Testis (tissue), 3 donors: ENCODE data around the gene MARCKS. TPM values are rescaled to one million over a fixed set of nuclear protein-coding genes. Genes with fewer than 3 reads are reported as not detected.

Experiments
- DNase-seq: peaks from one replicate; pipeline ENCODE4 v3.0.0-alpha.2; 2019
- H3K27ac ChIP-seq, 2 donors: fragments of 200-600 bp; sonication (generic); one replicate each; pipeline ENCODE4 v1.5.1; 2019
- H3K27me3 ChIP-seq: fragments of 200-600 bp; sonication (generic); one replicate; pipeline ENCODE4 v1.5.1; 2019
- H3K36me3 ChIP-seq: fragments of 200-600 bp; sonication (generic); one replicate; pipeline ENCODE4 v1.5.1; 2017; ENCODE audit warnings: low read depth; ENCODE audit errors: missing control alignments
- H3K4me1 ChIP-seq: fragments of 200-600 bp; sonication (generic); one replicate; pipeline ENCODE4 v1.5.1; 2019
- H3K4me3 ChIP-seq, 2 donors: fragments of 200-600 bp; sonication (generic); one replicate each; pipeline ENCODE4 v1.5.1; 2017 to 2019
- H3K9me3 ChIP-seq: fragments of 200-600 bp; sonication (generic); one replicate; pipeline ENCODE4 v1.5.1; 2017
- POLR2A ChIP-seq: fragments of 450-650 bp; IDR thresholded peaks from one replicate; pipeline ENCODE4 v1.6.1; 2017; ENCODE audit warnings: antibody characterized with exemption, mild to moderate bottlenecking, moderate library complexity
- WGBS, 2 donors: methylation state at CpG; one replicate each; pipeline ENCODE4 v1.1.5; 2018; 5-methylcytosine and 5-hydroxymethylcytosine counted together
- intact Hi-C: fragments of 100-400 bp; cut with DNase I; formaldehyde crosslinking; loops from one replicate; pipeline ENCODE4 v1.15.1; 2023; ENCODE audit warnings: low total_unique reads
- polyA plus RNA-seq: library from polyadenylated mRNA; stranded (reverse); fragments of 350-450 nt; fragmentation: Illumina TruSeq; extraction: RNeasy Lipid Tissue Mini Kit (QIAGEN cat#74804); gene quantifications from one replicate; pipeline ENCODE4 v1.2.3, GENCODE V29; 2014; ENCODE audit warnings: low read depth, low replicate concordance; ENCODE audit not compliant: insufficient read depth
- total RNA-seq, 2 donors: library from RNA; depleted of rRNA; stranded (reverse); fragments of >200 nt; gene quantifications; one replicate each; pipeline ENCODE4 v1.2.3, GENCODE V29; 2016
- TF ChIP-seq, protein P1 (sequence below), 3 experiments: fragments of 450-650 bp in 2 of 3; fragments of 200-600 bp in 1 of 3; sonication (generic) in 1 of 3; IDR thresholded peaks; one replicate each; pipeline ENCODE4 v1.5.1; 2016 to 2019; ENCODE audit warnings: antibody characterized with exemption in 3 of 3, mild to moderate bottlenecking in 2 of 3, moderate library complexity in 1 of 3

Gene MARCKS
- total and polyA plus RNA-seq, 3 donors from 2014 or later: 21.5 to 32.7 (median 26.6) TPM

DNA sequence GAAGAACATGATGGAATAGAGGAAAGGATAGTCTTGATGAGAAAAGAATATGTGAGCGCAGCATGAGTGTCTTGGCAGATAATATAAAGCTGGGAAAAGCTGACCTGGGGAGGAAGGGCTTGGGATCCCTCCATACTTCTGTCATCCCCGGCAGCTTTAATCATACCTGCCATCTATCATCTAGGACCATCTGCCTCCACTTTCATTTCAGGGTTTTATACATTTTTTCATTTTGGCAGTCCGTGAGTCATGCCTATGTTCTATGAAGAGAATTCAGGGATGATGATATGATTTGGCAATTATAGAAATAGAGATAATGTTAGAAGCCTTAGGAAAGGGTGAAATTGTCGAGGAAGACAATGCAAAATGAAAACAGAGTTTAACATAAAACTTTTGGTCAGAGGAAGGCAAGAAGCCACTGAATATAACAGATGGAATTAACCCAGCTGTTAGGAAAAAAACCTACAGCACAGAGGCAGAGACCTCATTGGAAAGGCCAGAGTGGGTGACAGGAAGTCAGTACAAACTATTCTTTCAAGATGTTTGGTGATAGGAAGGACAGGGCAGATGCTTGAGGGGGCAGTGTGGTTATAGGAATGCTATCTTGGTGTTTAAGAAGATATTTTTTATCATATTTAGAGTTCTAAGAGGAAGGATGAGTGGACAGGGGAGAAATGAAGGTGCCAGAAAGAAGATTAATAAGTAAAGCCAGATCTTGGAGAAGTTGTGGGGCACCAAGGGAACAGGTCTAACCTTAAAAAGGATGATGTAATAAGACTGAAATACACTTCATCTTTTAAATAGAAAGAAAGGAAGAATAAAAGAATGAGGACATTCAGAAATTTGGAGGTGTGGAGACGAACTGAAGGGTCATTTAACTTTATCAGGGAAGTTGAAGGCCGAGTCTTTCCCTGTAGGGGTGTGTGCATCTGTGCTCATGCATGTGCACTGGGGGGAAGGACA lies 37.8 kb downstream of the MARCKS start:
- H3K4me1 ChIP-seq: no peaks in the 10 kb centered on the region
- no peak overlapping the region for H3K4me3 ChIP-seq
- H3K27ac ChIP-seq: no peak overlapping the region
- H3K9me3 ChIP-seq: no peaks in the 10 kb centered on the region
- no peak for TF ChIP-seq POLR2A
- TF ChIP-seq, protein P1, sequence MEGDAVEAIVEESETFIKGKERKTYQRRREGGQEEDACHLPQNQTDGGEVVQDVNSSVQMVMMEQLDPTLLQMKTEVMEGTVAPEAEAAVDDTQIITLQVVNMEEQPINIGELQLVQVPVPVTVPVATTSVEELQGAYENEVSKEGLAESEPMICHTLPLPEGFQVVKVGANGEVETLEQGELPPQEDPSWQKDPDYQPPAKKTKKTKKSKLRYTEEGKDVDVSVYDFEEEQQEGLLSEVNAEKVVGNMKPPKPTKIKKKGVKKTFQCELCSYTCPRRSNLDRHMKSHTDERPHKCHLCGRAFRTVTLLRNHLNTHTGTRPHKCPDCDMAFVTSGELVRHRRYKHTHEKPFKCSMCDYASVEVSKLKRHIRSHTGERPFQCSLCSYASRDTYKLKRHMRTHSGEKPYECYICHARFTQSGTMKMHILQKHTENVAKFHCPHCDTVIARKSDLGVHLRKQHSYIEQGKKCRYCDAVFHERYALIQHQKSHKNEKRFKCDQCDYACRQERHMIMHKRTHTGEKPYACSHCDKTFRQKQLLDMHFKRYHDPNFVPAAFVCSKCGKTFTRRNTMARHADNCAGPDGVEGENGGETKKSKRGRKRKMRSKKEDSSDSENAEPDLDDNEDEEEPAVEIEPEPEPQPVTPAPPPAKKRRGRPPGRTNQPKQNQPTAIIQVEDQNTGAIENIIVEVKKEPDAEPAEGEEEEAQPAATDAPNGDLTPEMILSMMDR (IDR thresholded peaks at IDR 0.05): no peak
- 67 to 68% methylated on average over 6 of the region's 6 CpGs for WGBS, 2 donors
- H3K27me3 ChIP-seq: no peaks in the 10 kb centered on the region
- intact Hi-C loops: no loop called here
- no peak for DNase-seq
- H3K36me3 ChIP-seq: no peaks in the 10 kb centered on the region

DNA sequence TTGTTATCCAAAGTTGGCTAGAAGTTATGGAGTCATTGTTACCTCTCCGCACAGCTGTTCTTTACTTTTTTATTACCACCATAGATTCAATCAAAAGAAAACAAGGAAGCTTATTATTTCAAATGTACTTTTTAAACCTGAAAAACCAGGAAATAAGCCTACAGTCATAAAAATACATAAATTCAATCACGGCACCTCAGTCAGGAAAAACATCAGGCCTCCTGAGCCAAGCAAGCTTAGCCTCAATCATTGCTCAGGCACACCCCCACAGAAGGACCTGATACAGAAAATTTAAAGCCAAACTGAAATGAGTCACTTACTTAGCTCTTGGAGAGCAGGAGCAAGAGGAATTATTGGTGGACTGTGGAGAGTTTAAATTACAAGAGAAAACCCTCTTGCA lies 44.3 kb downstream of the MARCKS start:
- TF ChIP-seq, protein P1 (IDR thresholded peaks at IDR 0.05): no peak
- TF ChIP-seq POLR2A: no peak
- Histone ChIP-seq H3K9me3 (no peaks in the 10 kb centered on the region), H3K36me3 (no peaks in the 10 kb centered on the region), H3K27me3 (no peaks in the 10 kb centered on the region), H3K4me1 (no peaks in the 10 kb centered on the region), H3K4me3 (no peak overlapping the region), H3K27ac (no peak overlapping the region)
- no peak for DNase-seq
- 85 to 91% methylated on average over 2 of the region's 2 CpGs for WGBS, 2 donors
- intact Hi-C loops: no loop called here

DNA sequence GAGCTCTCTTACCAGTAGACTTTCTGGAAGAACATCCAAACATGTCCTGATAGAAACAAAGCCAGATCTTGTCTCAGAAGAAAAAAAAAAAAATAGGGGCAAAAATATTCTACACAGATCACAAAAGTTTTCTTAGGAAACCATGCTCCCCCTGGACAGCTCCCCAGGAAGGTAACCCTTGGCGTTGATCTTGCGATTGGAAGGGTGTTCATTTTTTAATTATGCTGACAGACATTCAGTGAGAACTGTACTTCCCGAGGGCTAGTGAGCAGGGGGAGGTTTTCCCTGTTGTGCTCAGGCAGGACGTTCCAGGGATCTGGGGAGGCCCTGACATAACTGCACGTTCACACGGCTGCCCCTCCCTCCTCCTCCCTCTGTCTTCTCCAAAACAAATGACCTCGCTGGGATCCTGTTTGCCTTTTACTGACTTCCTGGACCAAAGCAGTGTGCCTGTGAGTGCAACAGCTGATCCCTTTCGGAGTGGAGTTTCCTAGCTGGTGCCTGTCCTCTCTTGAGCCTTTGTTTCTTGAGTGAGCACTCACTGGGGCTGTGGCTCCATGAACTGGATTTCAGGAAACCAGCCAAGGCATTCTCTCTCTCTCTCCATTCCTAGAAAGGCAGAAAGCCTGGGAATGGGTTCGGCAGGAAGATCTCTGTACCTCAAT lies 46.7 kb downstream of the MARCKS start:
- no peak for TF ChIP-seq POLR2A
- TF ChIP-seq, protein P1 (IDR thresholded peaks at IDR 0.05): no peak
- Histone ChIP-seq H3K27me3 (no peaks in the 10 kb centered on the region), H3K9me3 (no peaks in the 10 kb centered on the region), H3K4me3 (no peak overlapping the region), H3K4me1 (no peaks in the 10 kb centered on the region), H3K27ac (no peak overlapping the region), H3K36me3 (no peaks in the 10 kb centered on the region)
- WGBS, 2 donors: 30 to 36% methylated on average over 9 of the region's 9 CpGs
- peak; percentile 61 for DNase-seq
- intact Hi-C loops: no loop called here

DNA sequence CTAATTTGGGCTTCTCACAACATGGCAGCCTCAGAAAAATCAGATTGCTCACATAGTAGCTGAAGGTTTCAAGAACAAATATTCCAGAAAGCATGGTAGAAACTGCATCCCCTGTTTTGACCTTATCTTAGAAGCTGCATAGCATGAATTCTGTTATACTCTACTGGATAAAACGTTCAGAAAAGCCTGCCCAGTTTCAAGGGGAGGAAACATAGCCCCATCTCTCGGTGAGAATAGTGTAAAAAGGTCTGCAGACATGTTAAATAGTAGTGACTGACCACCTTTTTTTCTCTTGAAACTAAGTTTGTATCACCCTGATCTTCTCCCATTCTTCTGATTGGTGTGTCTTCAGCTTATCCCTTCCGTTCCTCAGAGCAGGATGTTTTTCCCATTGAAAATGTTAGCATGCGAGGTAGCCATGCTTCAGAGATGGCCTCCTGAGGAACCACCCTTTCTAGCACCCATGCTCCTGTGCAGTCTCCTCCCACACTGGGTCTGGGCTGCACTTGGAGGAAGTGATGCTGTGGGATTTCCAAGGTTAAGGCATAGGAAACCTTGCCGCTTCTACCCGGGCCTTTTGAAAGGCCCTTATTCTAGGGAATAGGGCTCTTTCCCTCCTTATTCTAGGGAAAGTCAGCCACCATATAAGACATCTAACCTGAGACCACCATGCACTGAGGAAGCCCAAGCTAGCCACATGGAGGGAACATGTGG lies 50.1 kb downstream of the MARCKS start:
- intact Hi-C loops: no loop called here
- 82 to 83% methylated on average over 5 to 6 of the region's 6 CpGs for WGBS, 2 donors

More for the DNA sequence above, 50.1 kb downstream of the MARCKS start:
- Histone ChIP-seq H3K9me3 (no peaks in the 10 kb centered on the region), H3K27ac (no peak overlapping the region), H3K36me3 (no peaks in the 10 kb centered on the region), H3K4me1 (no peaks in the 10 kb centered on the region), H3K4me3 (no peak overlapping the region), H3K27me3 (no peaks in the 10 kb centered on the region)
- no peak for TF ChIP-seq POLR2A
- TF ChIP-seq, protein P1 (IDR thresholded peaks at IDR 0.05): no peak
- no peak for DNase-seq
